Measurements from ENCODE around the gene LSP1. TPM values are rescaled to one million over a fixed set of nuclear protein-coding genes. Genes with fewer than 3 reads are reported as not detected.
A peak's percentile ranks its signal among the peaks of the same experiment; 100 is the strongest.

The LSP1 gene
- total RNA-seq, 1 donor from 2014 or later: 29.5 TPM

GRCh38 chr11:1831338-1832210 lies 21.3 kb upstream of the LSP1 start:
- Mint-ChIP-seq H3K4me1 (ENCODE audit: unreplicated experiment) (peaks cover 68% of the 10 kb centered on the region), H3K9me3 (ENCODE audit: unreplicated experiment) (no peaks in the 10 kb centered on the region), H3K36me3 (ENCODE audit: unreplicated experiment) (no peaks in the 10 kb centered on the region), H3K27ac (ENCODE audit: unreplicated experiment) (peak overlapping the region; percentile 80), H3K4me3 (ENCODE audit: unreplicated experiment) (no peak overlapping the region), H3K27me3 (ENCODE audit: unreplicated experiment) (no peaks in the 10 kb centered on the region)
- TF ChIP-seq CTCF (IDR thresholded peaks at IDR 0.05): no peak
- no peak for DNase-seq (ENCODE audit: extremely low spot score, unreplicated experiment)

- Mint-ChIP-seq H3K36me3 (ENCODE audit: unreplicated experiment) (no peaks in the 10 kb centered on the region), H3K27ac (ENCODE audit: unreplicated experiment) (peak overlapping the region; percentile 80), H3K27me3 (ENCODE audit: unreplicated experiment) (no peaks in the 10 kb centered on the region), H3K4me1 (ENCODE audit: unreplicated experiment) (peaks cover 60% of the 10 kb centered on the region), H3K9me3 (ENCODE audit: unreplicated experiment) (no peaks in the 10 kb centered on the region), H3K4me3 (ENCODE audit: unreplicated experiment) (no peak overlapping the region)
- no peak for DNase-seq (ENCODE audit: extremely low spot score, unreplicated experiment)
- peak; percentile 100 for TF ChIP-seq CTCF (IDR thresholded peaks at IDR 0.05)
These were observed 20.5 kb upstream of the LSP1 start for GRCh38 chr11:1832211-1832919.

- no peak for TF ChIP-seq CTCF (IDR thresholded peaks at IDR 0.05)
- Mint-ChIP-seq H3K9me3 (ENCODE audit: unreplicated experiment) (no peaks in the 10 kb centered on the region), H3K4me1 (ENCODE audit: unreplicated experiment) (peaks cover 59% of the 10 kb centered on the region), H3K27me3 (ENCODE audit: unreplicated experiment) (no peaks in the 10 kb centered on the region), H3K36me3 (ENCODE audit: unreplicated experiment) (no peaks in the 10 kb centered on the region), H3K27ac (ENCODE audit: unreplicated experiment) (no peak overlapping the region), H3K4me3 (ENCODE audit: unreplicated experiment) (no peak overlapping the region)
- no peak for DNase-seq (ENCODE audit: extremely low spot score, unreplicated experiment)
These were observed 20.0 kb upstream of the LSP1 start for GRCh38 chr11:1832920-1833295.

GRCh38 chr11:1834062-1834610 lies 18.7 kb upstream of the LSP1 start:
- no peak overlapping the region for H3K4me3 Mint-ChIP-seq (ENCODE audit: unreplicated experiment)
- no peaks in the 10 kb centered on the region for H3K27me3 Mint-ChIP-seq (ENCODE audit: unreplicated experiment)
- peaks cover 47% of the 10 kb centered on the region for H3K4me1 Mint-ChIP-seq (ENCODE audit: unreplicated experiment)
- DNase-seq (ENCODE audit: extremely low spot score, unreplicated experiment): no peak
- TF ChIP-seq CTCF (IDR thresholded peaks at IDR 0.05): no peak
- no peaks in the 10 kb centered on the region for H3K9me3 Mint-ChIP-seq (ENCODE audit: unreplicated experiment)
- no peaks in the 10 kb centered on the region for H3K36me3 Mint-ChIP-seq (ENCODE audit: unreplicated experiment)
- H3K27ac Mint-ChIP-seq (ENCODE audit: unreplicated experiment): no peak overlapping the region
